Vagina (tissue), 2 donors: ENCODE measurements around the gene DAPK2. TPM values are rescaled to one million over a fixed set of nuclear protein-coding genes. Genes with fewer than 3 reads are reported as not detected.
A peak's percentile ranks its signal among the peaks of the same experiment; 100 is the strongest.

Experiments
- DNase-seq, 2 donors: peaks; one replicate each; pipeline ENCODE4 v3.0.0-alpha.2; 2017; ENCODE audit errors: extremely low spot score in 2 of 2
- H3K27ac ChIP-seq: fragments of 200-600 bp; sonication (generic); one replicate; pipeline ENCODE4 v1.5.1; 2019
- H3K27me3 ChIP-seq: fragments of 200-600 bp; sonication (generic); one replicate; pipeline ENCODE4 v1.5.1; 2019
- H3K36me3 ChIP-seq, 2 donors: fragments of 200-600 bp; sonication (generic); one replicate each; pipeline ENCODE4 v1.5.1; 2017 to 2019
- H3K4me1 ChIP-seq: fragments of 200-600 bp; sonication (generic); one replicate; pipeline ENCODE4 v1.5.1; 2019
- H3K4me3 ChIP-seq, 2 donors: fragments of 200-600 bp; sonication (generic); 1 replicate in 1 of 2; 2 replicates in 1 of 2; pipeline ENCODE4 v1.5.1; 2016 to 2019
- H3K9me3 ChIP-seq: fragments of 200-600 bp; sonication (generic); one replicate; pipeline ENCODE4 v1.5.1; 2019
- CTCF ChIP-seq, 3 experiments: fragments of 450-650 bp in 2 of 3; fragments of 200-600 bp in 1 of 3; sonication (generic) in 1 of 3; IDR thresholded peaks; one replicate each; pipeline ENCODE4 v1.5.1; 2017 to 2019; ENCODE audit warnings: antibody characterized with exemption in 3 of 3, mild to moderate bottlenecking in 2 of 3, moderate library complexity in 2 of 3
- POLR2A ChIP-seq, 2 donors: fragments of 450-650 bp; IDR thresholded peaks; one replicate each; pipeline ENCODE4 v1.6.1; 2017; ENCODE audit warnings: antibody characterized with exemption in 2 of 2, mild to moderate bottlenecking in 2 of 2, moderate library complexity in 2 of 2
- POLR2AphosphoS5 ChIP-seq, 2 donors: sonication (generic); formaldehyde crosslinking; IDR thresholded peaks; one replicate each; pipeline ENCODE4 v1.9.0; 2017; ENCODE audit warnings: antibody characterized with exemption in 2 of 2, mild to moderate bottlenecking in 2 of 2, low read depth in 1 of 2; ENCODE audit not compliant: insufficient read depth in 1 of 2
- intact Hi-C: fragments of 100-400 bp; cut with DNase I; formaldehyde crosslinking; loops from one replicate; pipeline ENCODE4 v1.15.1; 2023
- total RNA-seq: library from RNA; depleted of rRNA; stranded (reverse); fragments of >200 nt; gene quantifications from one replicate; pipeline ENCODE4 v1.2.3, GENCODE V29; 2016

DAPK2 gene
- total RNA-seq, 1 donor from 2014 or later: 50.3 TPM

GRCh38 chr15:63992300-63992699 is 54.0 kb downstream of the DAPK2 start:
- Histone ChIP-seq H3K4me3 (no peak overlapping the region), H3K9me3 (no peaks in the 10 kb centered on the region), H3K36me3 (no peaks in the 10 kb centered on the region), H3K27ac (no peak overlapping the region), H3K4me1 (peaks cover 34% of the 10 kb centered on the region), H3K27me3 (no peaks in the 10 kb centered on the region)
- DNase-seq: no peak
- TF ChIP-seq POLR2A (IDR thresholded peaks at IDR 0.05): no peak
- TF ChIP-seq CTCF (IDR thresholded peaks at IDR 0.05): no peak
- no peak for TF ChIP-seq POLR2AphosphoS5 (IDR thresholded peaks at IDR 0.05; ENCODE audit: insufficient read depth in 1 of 2, low read depth in 1 of 2)
- intact Hi-C loops: no loop called here

GRCh38 chr15:63991706-63992105 is 54.6 kb downstream of the DAPK2 start:
- Histone ChIP-seq H3K36me3 (no peaks in the 10 kb centered on the region), H3K4me1 (peaks cover 32% of the 10 kb centered on the region), H3K4me3 (no peak overlapping the region), H3K27ac (no peak overlapping the region), H3K27me3 (no peaks in the 10 kb centered on the region), H3K9me3 (no peaks in the 10 kb centered on the region)
- TF ChIP-seq POLR2A (IDR thresholded peaks at IDR 0.05) (no peak), POLR2AphosphoS5 (IDR thresholded peaks at IDR 0.05; ENCODE audit: insufficient read depth in 1 of 2, low read depth in 1 of 2) (no peak), CTCF (IDR thresholded peaks at IDR 0.05) (no peak)
- DNase-seq: no peak
- intact Hi-C loops: no loop called here

GRCh38 chr15:63990454-63990853 is 55.8 kb downstream of the DAPK2 start:
- intact Hi-C loops: no loop called here
- Histone ChIP-seq H3K4me3 (no peak overlapping the region), H3K36me3 (no peaks in the 10 kb centered on the region), H3K9me3 (no peaks in the 10 kb centered on the region), H3K27me3 (no peaks in the 10 kb centered on the region), H3K4me1 (peaks cover 40% of the 10 kb centered on the region), H3K27ac (no peak overlapping the region)
- no peak for DNase-seq
- TF ChIP-seq CTCF (IDR thresholded peaks at IDR 0.05) (no peak), POLR2A (IDR thresholded peaks at IDR 0.05) (no peak), POLR2AphosphoS5 (IDR thresholded peaks at IDR 0.05; ENCODE audit: insufficient read depth in 1 of 2, low read depth in 1 of 2) (no peak)

GRCh38 chr15:63987796-63988378 is 58.4 kb downstream of the DAPK2 start:
- Histone ChIP-seq H3K27me3 (no peaks in the 10 kb centered on the region), H3K4me1 (peaks cover 43% of the 10 kb centered on the region), H3K9me3 (no peaks in the 10 kb centered on the region), H3K36me3 (no peaks in the 10 kb centered on the region), H3K27ac (peak overlapping the region; percentile 54), H3K4me3 (no peak overlapping the region)
- TF ChIP-seq CTCF (IDR thresholded peaks at IDR 0.05) (no peak), POLR2AphosphoS5 (IDR thresholded peaks at IDR 0.05; ENCODE audit: insufficient read depth in 1 of 2, low read depth in 1 of 2) (peak in 1 of 2 donors; percentile 16)
- intact Hi-C loops: no loop called here
- no peak for DNase-seq

- Histone ChIP-seq H3K9me3 (no peaks in the 10 kb centered on the region), H3K27ac (peak overlapping the region; percentile 70), H3K4me1 (peaks cover 40% of the 10 kb centered on the region), H3K4me3 (no peak overlapping the region), H3K36me3 (no peaks in the 10 kb centered on the region), H3K27me3 (no peaks in the 10 kb centered on the region)
- no peak for TF ChIP-seq POLR2A (IDR thresholded peaks at IDR 0.05)
- no peak for TF ChIP-seq CTCF (IDR thresholded peaks at IDR 0.05)
- TF ChIP-seq POLR2AphosphoS5 (IDR thresholded peaks at IDR 0.05; ENCODE audit: insufficient read depth in 1 of 2, low read depth in 1 of 2): no peak
- intact Hi-C loops: no loop called here
- no peak for DNase-seq
These were observed 59.4 kb downstream of the DAPK2 start for GRCh38 chr15:63986751-63987341.
